GM12878 (cell line): ENCODE measurements around the gene AMMECR1. TPM values are rescaled to one million over a fixed set of nuclear protein-coding genes. Genes with fewer than 3 reads are reported as not detected.

Experiments used
- ATAC-seq: fragments of 200-7000 bp; cut with Tn5 transposase; 3 replicates; pipeline ENCODE4 v1.9.1; 2020; ENCODE audit warnings: mild to moderate bottlenecking, moderate library complexity
- BruUV-seq: library from RNA; stranded (reverse); fragments of 400-500 nt; replicated peaks from 2 replicates; lab custom pipeline; 2021; lab: Mats Ljungman, UMichigan
- CTCF ChIA-PET: fragments of 300-600 bp; sonication (Branson Sonifier 250); formaldehyde crosslinking; extraction: SDS; loops from one replicate; lab custom pipeline; 2021; ENCODE audit warnings: inconsistent platforms; lab: Yijun Ruan, JAX
- POLR2A ChIA-PET: fragments of 350-600 bp; formaldehyde crosslinking; extraction: SDS; loops from one replicate; lab custom pipeline; 2021; ENCODE audit warnings: inconsistent platforms; lab: Charles Lee
- RAD21 ChIA-PET: fragments of 300-600 bp; sonication (Branson Sonifier 250); formaldehyde crosslinking; loops from one replicate; lab custom pipeline; 2023; ENCODE audit warnings: antibody characterized with exemption; ENCODE audit not compliant: unreplicated experiment; lab: Charles Lee
- SMC1A ChIA-PET: fragments of 300-600 bp; sonication (Branson Sonifier 250); formaldehyde crosslinking; loops from one replicate; lab custom pipeline; 2023; ENCODE audit not compliant: unreplicated experiment, uncharacterized antibody; lab: Charles Lee
- DNase-seq: peaks from one replicate; pipeline ENCODE4 v3.0.0-alpha.2; 2011; ENCODE audit warnings: low read depth, low spot score
- FAIRE-seq: peaks from 3 replicates; lab custom pipeline; 2011; peaks lifted over from hg19 to GRCh38; lab: Jason Lieb, UNC
- H2AFZ ChIP-seq: 2 replicates; pipeline ENCODE4 v1.6.0; 2011; ENCODE audit warnings: low read depth, low read length, control low read depth; ENCODE audit not compliant: control insufficient read depth
- H3K27ac ChIP-seq: 2 replicates; pipeline ENCODE4 v1.5.1; 2011; ENCODE audit warnings: control low read depth; ENCODE audit not compliant: control insufficient read depth, insufficient read depth
- H3K27me3 ChIP-seq, 2 experiments: replicated peaks in 1 of 2; 2 replicates each; pipeline versions ENCODE4 v1.6.0 to v1.6.1; 2011; ENCODE audit warnings: low read length in 1 of 2; ENCODE audit not compliant: control insufficient read depth in 2 of 2, insufficient read depth in 2 of 2
- H3K36me3 ChIP-seq, 2 experiments: 2 replicates each; pipeline ENCODE4 v1.5.1; 2011; ENCODE audit warnings: low read length in 1 of 2; ENCODE audit not compliant: control insufficient read depth in 2 of 2, insufficient read depth in 2 of 2
- H3K4me1 ChIP-seq: 2 replicates; pipeline ENCODE4 v1.6.1; 2011; ENCODE audit warnings: mild to moderate bottlenecking, low read length, moderate library complexity, mixed read lengths; ENCODE audit not compliant: control insufficient read depth, insufficient read depth
- H3K4me2 ChIP-seq: 2 replicates; pipeline ENCODE4 v1.6.0; 2011; ENCODE audit warnings: control low read depth; ENCODE audit not compliant: control insufficient read depth, insufficient read depth
- H3K4me3 ChIP-seq: fragments of 200-600 bp; sonication (generic); 2 replicates; pipeline ENCODE4 v1.5.1; 2016
- H3K79me2 ChIP-seq: 2 replicates; pipeline ENCODE4 v1.6.0; 2011; ENCODE audit warnings: low read length; ENCODE audit not compliant: control insufficient read depth, insufficient read depth
- H3K9ac ChIP-seq: 2 replicates; pipeline ENCODE4 v1.8.0; 2011; ENCODE audit warnings: low read length, control low read depth, mixed read lengths; ENCODE audit not compliant: control insufficient read depth, insufficient read depth
- H3K9me3 ChIP-seq: replicated peaks from 3 replicates; pipeline ENCODE4 v1.5.1; 2011; ENCODE audit warnings: mild to moderate bottlenecking, low read length; ENCODE audit not compliant: control insufficient read depth, insufficient read depth
- H4K20me1 ChIP-seq: 2 replicates; pipeline ENCODE4 v1.6.0; 2011; ENCODE audit not compliant: control insufficient read depth, insufficient read depth
- BMI1 ChIP-seq: fragments of 450-650 bp; IDR thresholded peaks from 2 replicates; pipeline ENCODE4 v1.6.1; 2016; ENCODE audit warnings: mild to moderate bottlenecking, moderate library complexity, borderline replicate concordance
- CBX5 ChIP-seq: sonication (generic); IDR thresholded peaks from 2 replicates; pipeline ENCODE4 v1.6.1; 2016; ENCODE audit warnings: low read depth, moderate library complexity, mild to moderate bottlenecking, inconsistent platforms
- CHD2 ChIP-seq: IDR thresholded peaks from 2 replicates; pipeline ENCODE4 v1.6.1; 2011; ENCODE audit warnings: low read depth, low read length, improper control_type of control experiment, borderline replicate concordance
- DPF2 ChIP-seq: fragments of 450-650 bp; IDR thresholded peaks from 2 replicates; pipeline ENCODE4 v1.6.1; 2017; ENCODE audit warnings: mild to moderate bottlenecking
- FOXK2 ChIP-seq: fragments of 450-650 bp; IDR thresholded peaks from 2 replicates; pipeline ENCODE4 v1.6.1; 2017; ENCODE audit warnings: mild to moderate bottlenecking, moderate library complexity
- GATAD2B ChIP-seq: fragments of 450-650 bp; conservative IDR thresholded peaks from 2 replicates; pipeline ENCODE4 v1.6.1; 2017; ENCODE audit warnings: low read depth, mild to moderate bottlenecking, moderate library complexity
- MXI1 ChIP-seq: fragments of 150-350 bp; IDR thresholded peaks from 2 replicates; pipeline ENCODE4 v1.6.1; 2011; ENCODE audit warnings: low read depth, mild to moderate bottlenecking, inconsistent platforms, low read length, improper control_type of control experiment
- NFXL1 ChIP-seq: fragments of 450-650 bp; IDR thresholded peaks from 2 replicates; pipeline ENCODE4 v1.6.1; 2017; ENCODE audit warnings: antibody characterized with exemption, mild to moderate bottlenecking, borderline replicate concordance
- POU2F2 ChIP-seq: IDR thresholded peaks from 3 replicates; pipeline ENCODE4 v1.6.1; 2011; ENCODE audit warnings: low read depth, mild to moderate bottlenecking, low read length, borderline replicate concordance
- RUNX3 ChIP-seq: IDR thresholded peaks from 2 replicates; pipeline ENCODE4 v1.6.1; 2012; ENCODE audit warnings: low read length, inconsistent platforms
- SRF ChIP-seq, 2 experiments: IDR thresholded peaks; 2 replicates each; pipeline ENCODE4 v1.6.1; 2011; ENCODE audit warnings: low read depth in 2 of 2, low read length in 2 of 2, mild to moderate bottlenecking in 1 of 2, moderate library complexity in 1 of 2
- STAT1 ChIP-seq: fragments of 450-650 bp; conservative IDR thresholded peaks from 2 replicates; pipeline ENCODE4 v1.6.1; 2014; ENCODE audit warnings: antibody characterized with exemption, mild to moderate bottlenecking
- WGBS: methylation state at CpG from one replicate; pipeline ENCODE4 v1.1.6; 2016; ENCODE audit warnings: low lambda C conversion rate; ENCODE audit not compliant: insufficient replicate concordance, insufficient coverage; ENCODE audit errors: missing lambda C conversion rate; 5-methylcytosine and 5-hydroxymethylcytosine counted together
- in situ Hi-C: fragments of 300-500 bp; cut with MboI; formaldehyde crosslinking; loops from 9 replicates; pipeline ENCODE4 v1.14.3; 2018; ENCODE audit warnings: mixed read lengths
- intact Hi-C: fragments of 100-400 bp; cut with micrococcal nuclease; formaldehyde crosslinking; loops from one replicate; pipeline ENCODE4 v1.14.2; 2022; ENCODE audit not compliant: unreplicated experiment
- polyA plus RNA-seq, 11 experiments: library from polyadenylated mRNA; depleted of rRNA in 4 of 11; unstranded in 6 of 11; stranded (reverse) in 5 of 11; fragments of >200 nt; fragmentation: Nextera tagmentation in 4 of 11; fragmentation: Illumina TruSeq in 1 of 11; extraction: Ambion mirVana in 4 of 11; extraction: Trizol in 1 of 11; gene quantifications; 1 replicate in 1 of 11; 2 replicates in 10 of 11; pipeline versions ENCODE4 v1.2.1 to v1.2.3, GENCODE V29; 2011 to 2016; ENCODE audit warnings: inconsistent platforms in 2 of 11, missing spikeins in 2 of 11, low read depth in 1 of 11
- total RNA-seq, 4 experiments: library from RNA; depleted of rRNA in 3 of 4; stranded (reverse); fragments of >200 nt in 3 of 4; fragmentation: Illumina TruSeq in 1 of 4; extraction: Trizol in 1 of 4; gene quantifications; 2 replicates each; pipeline versions ENCODE4 v1.2.1 to v1.2.3, GENCODE V29; 2013 to 2021
- TF ChIP-seq, protein P1 (sequence below): IDR thresholded peaks from 2 replicates; pipeline ENCODE4 v1.6.1; 2011; ENCODE audit warnings: borderline replicate concordance, low read depth, mild to moderate bottlenecking, moderate library complexity, low read length; ENCODE audit not compliant: insufficient read depth, poor library complexity, severe bottlenecking
- TF ChIP-seq, protein P2 (sequence below): fragments of 450-650 bp; formaldehyde crosslinking; IDR thresholded peaks from 2 replicates; pipeline ENCODE4 v1.5.0; 2022; ENCODE audit warnings: mild to moderate bottlenecking, missing genetic modification characterization

AMMECR1 gene
- total and polyA plus RNA-seq, 10 of the 15 experiments (the other 5 are each of a cell fraction or from before 2014, with no cell fraction given), result 4.9 to 25.6 (median 10.7) TPM

- H3K4me3 ChIP-seq, result no peak overlapping the region
- FAIRE-seq, result no peak
- SMC1A ChIA-PET, result interaction anchor here (0.6 kb wide), 1 partner anchor 905 kb away, joined by 3 read pairs; no protein-coding TSS in a partner anchor
These were observed 50.0 kb downstream of the AMMECR1 start for GRCh38 chrX:110267874-110268273.

GRCh38 chrX:110265661-110266060 lies 52.2 kb downstream of the AMMECR1 start:
- H2AFZ ChIP-seq, result no peak overlapping the region
- ChIA-PET POLR2A (no interaction called here), RAD21 (no interaction called here), CTCF (no interaction called here), SMC1A (no interaction called here)
- intact Hi-C loops, result no loop called here
- no peak overlapping the region for H3K9ac ChIP-seq
- H3K27me3 ChIP-seq, result no peaks in the 10 kb centered on the region
- in situ Hi-C loops, result no loop called here
- H3K4me1 ChIP-seq, result no peaks in the 10 kb centered on the region
- no peaks in the 10 kb centered on the region for H3K36me3 ChIP-seq
- no peak overlapping the region for H3K27ac ChIP-seq
- no TSS peak for BruUV-seq
- no peaks in the 10 kb centered on the region; the same call in 1 of the 2 replicates for H3K79me2 ChIP-seq
- ATAC-seq (no peak), DNase-seq (no peak), FAIRE-seq (no peak)
- H4K20me1 ChIP-seq, result no peaks in the 10 kb centered on the region
- no peaks in the 10 kb centered on the region for H3K9me3 ChIP-seq
- H3K4me3 ChIP-seq, result no peak overlapping the region
- H3K4me2 ChIP-seq, result no peak overlapping the region
- TF ChIP-seq GATAD2B (no peak), MXI1 (no peak), CHD2 (no peak), POU2F2 (no peak), STAT1 (no peak), NFXL1 (no peak), SRF (IDR thresholded peaks at IDR 0.05; ENCODE audit: low read depth in 2 of 2, low read length in 2 of 2) (no peak), CBX5 (no peak), BMI1 (no peak), FOXK2 (no peak)
- TF ChIP-seq, protein P1, sequence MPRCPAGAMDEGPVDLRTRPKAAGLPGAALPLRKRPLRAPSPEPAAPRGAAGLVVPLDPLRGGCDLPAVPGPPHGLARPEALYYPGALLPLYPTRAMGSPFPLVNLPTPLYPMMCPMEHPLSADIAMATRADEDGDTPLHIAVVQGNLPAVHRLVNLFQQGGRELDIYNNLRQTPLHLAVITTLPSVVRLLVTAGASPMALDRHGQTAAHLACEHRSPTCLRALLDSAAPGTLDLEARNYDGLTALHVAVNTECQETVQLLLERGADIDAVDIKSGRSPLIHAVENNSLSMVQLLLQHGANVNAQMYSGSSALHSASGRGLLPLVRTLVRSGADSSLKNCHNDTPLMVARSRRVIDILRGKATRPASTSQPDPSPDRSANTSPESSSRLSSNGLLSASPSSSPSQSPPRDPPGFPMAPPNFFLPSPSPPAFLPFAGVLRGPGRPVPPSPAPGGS, result no peak

More at GRCh38 chrX:110267874-110268273, 50.0 kb downstream of the AMMECR1 start:
- DNase-seq (no peak), ATAC-seq (no peak)
- no peaks in the 10 kb centered on the region; the same call in 1 of the 2 replicates for H3K79me2 ChIP-seq
- in situ Hi-C loops (no loop called here), intact Hi-C loops (no loop called here)
- TF ChIP-seq, protein P2, sequence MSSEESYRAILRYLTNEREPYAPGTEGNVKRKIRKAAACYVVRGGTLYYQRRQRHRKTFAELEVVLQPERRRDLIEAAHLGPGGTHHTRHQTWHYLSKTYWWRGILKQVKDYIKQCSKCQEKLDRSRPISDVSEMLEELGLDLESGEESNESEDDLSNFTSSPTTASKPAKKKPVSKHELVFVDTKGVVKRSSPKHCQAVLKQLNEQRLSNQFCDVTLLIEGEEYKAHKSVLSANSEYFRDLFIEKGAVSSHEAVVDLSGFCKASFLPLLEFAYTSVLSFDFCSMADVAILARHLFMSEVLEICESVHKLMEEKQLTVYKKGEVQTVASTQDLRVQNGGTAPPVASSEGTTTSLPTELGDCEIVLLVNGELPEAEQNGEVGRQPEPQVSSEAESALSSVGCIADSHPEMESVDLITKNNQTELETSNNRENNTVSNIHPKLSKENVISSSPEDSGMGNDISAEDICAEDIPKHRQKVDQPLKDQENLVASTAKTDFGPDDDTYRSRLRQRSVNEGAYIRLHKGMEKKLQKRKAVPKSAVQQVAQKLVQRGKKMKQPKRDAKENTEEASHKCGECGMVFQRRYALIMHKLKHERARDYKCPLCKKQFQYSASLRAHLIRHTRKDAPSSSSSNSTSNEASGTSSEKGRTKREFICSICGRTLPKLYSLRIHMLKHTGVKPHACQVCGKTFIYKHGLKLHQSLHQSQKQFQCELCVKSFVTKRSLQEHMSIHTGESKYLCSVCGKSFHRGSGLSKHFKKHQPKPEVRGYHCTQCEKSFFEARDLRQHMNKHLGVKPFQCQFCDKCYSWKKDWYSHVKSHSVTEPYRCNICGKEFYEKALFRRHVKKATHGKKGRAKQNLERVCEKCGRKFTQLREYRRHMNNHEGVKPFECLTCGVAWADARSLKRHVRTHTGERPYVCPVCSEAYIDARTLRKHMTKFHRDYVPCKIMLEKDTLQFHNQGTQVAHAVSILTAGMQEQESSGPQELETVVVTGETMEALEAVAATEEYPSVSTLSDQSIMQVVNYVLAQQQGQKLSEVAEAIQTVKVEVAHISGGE, result no peak
- TF ChIP-seq RUNX3 (no peak), DPF2 (no peak)
- POLR2A ChIA-PET, result no interaction called here
- no peaks in the 10 kb centered on the region for H3K9me3 ChIP-seq
- no peaks in the 10 kb centered on the region for H3K36me3 ChIP-seq
- H3K4me1 ChIP-seq, result no peaks in the 10 kb centered on the region
- no peak overlapping the region for H3K4me2 ChIP-seq
- H2AFZ ChIP-seq, result no peak overlapping the region
- no peak overlapping the region for H3K9ac ChIP-seq
- no TSS peak for BruUV-seq
- H3K27me3 ChIP-seq, result no peaks in the 10 kb centered on the region
- no peaks in the 10 kb centered on the region for H4K20me1 ChIP-seq
- H3K27ac ChIP-seq, result no peak overlapping the region
- WGBS, result 74% methylated on average over 2 of the region's 2 CpGs
- RAD21 ChIA-PET, result no interaction called here
- CTCF ChIA-PET, result no interaction called here
